GM19351 (cell line): Measurements from ENCODE around the gene BLNK.

ENCODE experiments used
- ATAC-seq: cut with Tn5 transposase; IDR thresholded peaks from one replicate; pipeline ENCODE4 v1.9.1; 2021; ENCODE audit warnings: mild to moderate bottlenecking, moderate library complexity; ENCODE audit not compliant: unreplicated experiment

The BLNK gene

DNA sequence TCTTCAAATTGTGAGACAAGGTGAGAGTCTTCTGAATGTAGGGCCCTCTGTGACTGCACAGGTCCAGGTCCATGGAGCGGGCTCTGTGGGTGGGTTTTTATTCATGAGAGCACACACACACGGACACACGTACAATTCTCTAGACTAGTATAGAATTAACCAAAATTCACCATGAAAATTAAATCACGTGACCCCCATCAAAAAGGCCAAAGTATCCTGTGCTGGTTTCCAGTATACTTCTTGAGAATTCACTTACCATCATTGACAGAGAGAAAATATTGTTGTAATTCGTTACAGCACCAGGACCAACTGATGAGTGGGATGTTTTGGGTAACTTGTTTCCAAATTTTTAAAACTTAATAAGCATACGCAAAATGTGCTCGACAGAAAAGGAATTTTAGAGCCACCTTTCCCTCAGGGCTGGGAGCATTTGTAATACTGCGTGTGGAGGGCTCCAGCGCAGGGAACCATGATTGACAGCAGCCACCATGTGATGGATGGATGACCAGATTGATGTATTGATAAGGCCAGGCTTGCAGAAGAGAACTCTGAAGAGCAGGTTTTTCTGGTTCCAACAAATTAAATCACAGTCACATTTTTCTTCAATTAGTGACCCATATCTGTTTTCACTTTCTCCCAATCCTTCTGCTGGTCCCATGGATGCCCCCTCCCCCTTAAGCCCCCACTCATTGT lies 18.0 kb upstream of the BLNK start:
- no peak for ATAC-seq

DNA sequence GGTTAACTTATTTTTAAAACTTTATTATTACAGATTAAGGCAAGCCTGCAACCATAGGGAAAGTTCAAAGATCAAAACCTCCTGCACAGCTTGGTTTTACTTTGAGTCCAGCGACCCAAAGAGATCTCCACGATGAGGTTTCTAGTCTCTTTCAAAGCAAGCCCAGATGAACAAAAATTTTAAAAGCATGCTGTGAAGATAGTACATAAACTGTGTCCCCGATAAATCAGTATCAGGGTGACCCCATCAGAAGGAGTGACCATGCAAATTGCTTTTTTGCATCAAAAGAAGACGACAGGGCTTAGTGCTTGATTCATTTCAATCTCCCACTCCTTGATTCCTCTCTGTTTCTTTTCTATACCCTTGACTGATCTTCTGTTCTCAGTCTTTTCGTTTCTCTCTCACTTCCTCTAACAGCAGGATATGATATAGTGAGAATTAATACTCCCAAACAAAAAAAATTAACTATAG lies 16.8 kb upstream of the BLNK start:
- peak; percentile 66 for ATAC-seq

DNA sequence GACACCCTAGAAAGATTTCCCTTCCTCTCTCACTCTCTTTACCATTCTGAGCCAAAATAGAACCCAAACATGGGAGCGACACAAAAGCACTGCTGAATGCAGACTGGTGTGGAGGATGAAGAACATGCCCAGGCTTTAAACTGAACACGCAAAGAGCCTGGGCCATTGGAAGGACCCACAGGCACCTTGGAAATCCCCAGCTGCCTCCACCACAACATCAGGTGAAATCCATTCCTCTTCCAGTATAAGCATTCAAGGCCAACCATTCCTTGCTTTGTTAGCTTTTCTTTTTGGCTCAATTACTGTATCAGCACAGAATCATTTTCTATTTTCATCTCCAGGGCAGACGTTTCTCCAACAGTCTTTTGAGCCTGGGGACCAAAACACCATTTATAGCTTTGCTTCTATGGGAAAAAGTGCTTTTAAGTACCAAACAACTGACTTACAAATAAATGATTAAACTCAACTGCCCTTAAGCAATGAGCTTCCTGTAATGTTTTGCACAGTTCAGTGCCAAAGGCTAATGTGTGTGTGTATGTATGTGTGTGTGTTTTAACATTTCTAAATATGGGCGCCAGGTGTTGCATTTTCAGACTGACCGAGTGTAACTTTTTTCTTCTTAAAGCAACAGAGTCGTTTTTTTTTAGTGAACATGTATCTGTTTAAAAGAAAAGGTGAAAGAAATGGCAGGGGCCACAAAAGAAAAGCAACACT lies 16.2 kb upstream of the BLNK start:
- ATAC-seq = peak; percentile 48

DNA sequence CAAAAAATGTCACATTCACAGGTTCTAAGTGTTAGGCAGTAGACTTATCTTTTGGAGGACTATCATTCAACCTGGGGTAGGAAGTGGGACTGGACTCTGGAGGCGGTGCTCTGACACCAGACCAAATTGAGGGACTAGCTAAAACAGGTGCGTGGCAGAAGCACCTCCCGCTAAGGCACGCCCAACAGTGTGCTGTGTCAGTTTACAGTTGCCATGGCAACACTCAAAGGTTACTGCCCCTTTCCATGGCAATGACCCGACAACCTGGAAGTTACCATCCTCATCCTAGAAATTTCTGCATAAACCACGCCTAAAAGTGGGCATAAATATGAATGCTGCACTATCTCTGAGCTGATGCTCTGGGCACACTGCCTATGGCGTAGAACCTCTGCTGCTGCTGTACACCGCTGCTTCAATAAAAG lies 14.0 kb upstream of the BLNK start:
- no peak for ATAC-seq

DNA sequence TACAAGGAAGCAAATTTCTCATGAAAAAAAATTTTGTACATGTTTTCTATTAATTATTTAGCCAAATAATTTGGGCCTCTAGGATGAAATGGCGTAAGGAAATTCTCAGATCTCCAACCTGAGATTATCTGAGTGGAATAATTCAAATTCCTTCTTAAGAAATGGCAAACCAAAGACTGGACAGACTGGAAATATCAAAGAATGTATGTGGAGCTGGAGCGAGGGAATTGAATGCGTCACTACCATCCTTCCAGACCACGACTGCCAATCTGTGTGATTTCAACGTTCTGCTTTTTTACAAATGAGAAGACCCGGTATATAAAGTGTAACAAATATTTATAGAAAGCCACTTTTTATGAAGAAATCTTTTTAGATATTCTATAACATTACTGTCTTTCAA lies 12.4 kb upstream of the BLNK start:
- ATAC-seq = no peak

DNA sequence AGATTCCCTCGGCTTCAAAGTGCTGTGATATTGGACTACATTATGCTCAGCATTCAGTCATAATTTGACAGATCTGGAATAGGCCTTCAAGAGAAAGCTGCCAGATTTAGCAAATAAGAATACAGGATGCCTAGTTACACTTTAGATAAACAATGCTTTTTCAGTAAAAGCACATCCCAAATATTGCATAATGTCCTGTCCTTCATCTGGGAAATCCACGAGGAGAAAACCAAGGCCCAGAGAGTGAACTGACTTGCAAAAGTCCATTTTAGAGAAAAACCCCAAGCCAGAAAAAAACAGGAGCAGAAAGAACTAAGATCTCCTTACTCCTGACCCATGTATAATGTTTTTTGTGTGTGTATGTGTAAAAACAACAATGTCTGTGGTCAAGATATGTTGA lies 12.0 kb upstream of the BLNK start:
- no peak for ATAC-seq

DNA sequence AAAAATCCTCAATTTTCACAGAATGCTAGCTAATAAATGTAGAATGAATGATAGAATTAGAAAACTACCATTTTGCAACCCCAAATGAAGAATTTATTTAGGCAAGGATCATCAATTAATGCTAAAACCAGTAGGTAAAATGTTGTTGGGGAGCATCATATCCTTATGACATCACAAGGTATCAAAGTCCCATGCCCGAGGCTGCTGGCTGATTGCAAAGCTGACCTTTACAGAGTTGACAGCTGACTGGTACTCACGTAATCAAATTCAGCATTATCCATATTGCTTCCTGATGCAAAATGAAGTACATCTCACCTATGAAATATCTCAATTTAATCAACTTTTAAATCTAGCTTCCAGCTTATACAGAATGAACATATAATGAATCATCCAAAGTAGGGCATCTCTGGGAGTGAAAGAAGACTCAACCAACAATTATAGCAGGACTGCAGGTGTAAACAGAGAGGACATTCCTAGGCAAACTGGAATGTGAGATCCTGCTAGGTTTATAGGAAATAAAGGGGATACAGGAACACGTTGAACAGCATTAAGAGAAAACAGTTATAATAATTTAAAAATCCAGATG lies 10.2 kb upstream of the BLNK start:
- ATAC-seq = no peak

DNA sequence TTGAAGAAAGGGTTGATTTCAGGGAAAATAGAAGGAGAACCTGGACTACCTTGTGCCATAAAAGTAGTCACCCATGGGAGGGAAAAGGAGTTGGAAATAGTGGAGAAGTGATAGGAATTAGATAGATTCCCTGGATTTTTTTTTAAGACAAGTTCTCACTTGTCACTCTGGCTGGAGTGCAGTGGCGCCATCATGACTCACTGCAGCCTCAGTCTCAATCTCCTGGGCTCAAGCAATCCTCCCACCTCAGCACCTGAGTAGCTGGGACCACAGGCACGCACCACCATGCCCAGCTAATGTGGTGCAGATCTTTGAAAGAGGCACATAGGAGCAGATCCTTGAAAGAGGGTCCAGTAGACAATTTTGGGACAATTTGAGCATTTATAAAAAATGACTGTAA lies 9.5 kb upstream of the BLNK start:
- no peak for ATAC-seq

DNA sequence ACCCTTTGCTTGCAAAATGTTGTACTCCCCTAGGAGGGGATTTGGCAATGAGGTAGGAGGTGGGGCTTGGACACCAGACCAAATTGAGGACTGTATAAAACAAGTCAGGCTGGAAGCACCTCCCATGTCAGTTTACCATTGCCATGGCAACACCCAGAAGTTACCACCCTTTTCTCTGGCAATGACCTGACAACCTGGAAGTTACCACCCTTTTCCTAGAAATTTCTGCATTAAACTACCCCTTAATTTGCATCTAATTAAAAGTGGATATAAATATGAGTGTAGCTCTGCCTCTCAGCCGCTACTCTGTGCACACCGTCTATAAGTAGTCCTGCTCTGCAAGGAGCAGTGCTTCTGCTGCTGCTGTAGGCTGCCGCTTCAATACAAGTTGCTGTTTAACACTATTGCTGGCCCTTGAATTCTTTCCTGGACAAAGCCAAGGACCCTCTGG lies 7.8 kb upstream of the BLNK start:
- ATAC-seq = no peak

DNA sequence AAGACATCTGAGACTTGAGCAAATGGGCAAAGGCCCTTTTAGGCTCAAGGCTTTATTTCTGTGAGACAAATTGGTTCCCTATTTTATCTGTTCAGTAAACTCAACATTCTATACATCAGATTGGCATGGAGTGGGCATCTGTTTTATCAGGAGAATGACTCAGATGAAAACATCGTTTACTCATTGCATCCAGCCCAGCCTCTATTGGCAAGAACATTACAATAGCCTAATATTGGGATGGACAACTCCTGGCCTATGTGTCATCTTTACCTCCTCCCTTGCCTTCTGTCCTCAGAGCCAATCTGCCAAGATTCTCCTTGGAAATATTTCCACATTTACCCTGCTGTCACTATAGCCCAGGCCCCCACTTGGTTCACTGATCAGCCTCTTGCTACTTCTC lies 5.5 kb upstream of the BLNK start:
- no peak for ATAC-seq

DNA sequence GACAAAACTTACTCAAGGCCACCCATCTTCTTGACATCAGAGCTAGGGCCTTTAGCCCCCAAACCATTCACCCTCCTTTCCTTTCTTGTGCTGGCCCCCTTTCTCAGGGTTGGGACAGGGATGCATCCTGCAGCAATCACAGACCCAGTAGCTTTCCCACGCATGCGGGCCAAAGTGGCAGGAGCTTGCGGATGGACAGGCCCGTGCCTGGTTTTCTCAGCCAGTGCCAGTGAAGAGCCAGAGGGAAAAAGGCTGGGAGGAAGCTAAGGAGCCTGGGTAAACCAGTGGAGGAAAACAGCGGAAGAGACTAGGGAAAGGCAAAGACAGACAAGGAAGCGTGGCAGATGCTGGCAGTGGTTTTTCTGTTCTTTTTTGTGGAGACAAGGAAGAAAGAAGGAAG lies 5.1 kb upstream of the BLNK start:
- ATAC-seq = no peak

DNA sequence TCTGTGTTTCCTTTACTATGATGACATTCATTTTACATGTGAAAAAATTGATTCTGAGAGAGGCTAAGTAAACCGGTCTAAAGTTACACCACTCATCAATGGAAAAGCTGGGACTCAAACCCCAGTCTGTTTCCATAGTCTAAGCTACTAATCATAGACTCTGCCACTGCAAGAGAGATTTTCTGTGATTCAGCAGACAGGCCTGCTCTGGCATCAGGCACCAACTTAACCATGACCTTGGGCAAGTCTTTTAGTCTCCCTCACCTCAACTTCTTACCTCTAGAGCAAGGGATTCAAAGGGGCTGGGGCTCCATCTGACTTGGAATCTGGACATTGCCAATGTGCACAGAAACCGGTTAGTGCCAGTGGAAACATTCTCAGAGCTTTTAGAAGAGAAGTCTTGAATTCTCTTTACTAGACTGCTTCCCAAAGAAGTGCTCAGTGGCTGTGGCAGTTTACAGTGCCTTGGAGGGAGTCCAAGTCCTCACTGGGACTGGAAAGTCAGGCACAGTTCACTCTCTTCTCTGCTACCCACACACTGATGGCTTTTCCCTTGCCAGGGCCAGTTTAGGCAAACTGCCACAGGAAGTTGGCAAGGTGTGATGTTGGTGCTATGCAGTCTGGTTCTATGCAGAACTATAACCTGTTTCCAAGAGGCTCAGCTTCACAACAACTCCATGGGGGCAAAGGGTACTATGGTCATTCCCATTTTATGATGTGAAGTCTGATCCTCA lies 4.5 kb upstream of the BLNK start:
- no peak for ATAC-seq

DNA sequence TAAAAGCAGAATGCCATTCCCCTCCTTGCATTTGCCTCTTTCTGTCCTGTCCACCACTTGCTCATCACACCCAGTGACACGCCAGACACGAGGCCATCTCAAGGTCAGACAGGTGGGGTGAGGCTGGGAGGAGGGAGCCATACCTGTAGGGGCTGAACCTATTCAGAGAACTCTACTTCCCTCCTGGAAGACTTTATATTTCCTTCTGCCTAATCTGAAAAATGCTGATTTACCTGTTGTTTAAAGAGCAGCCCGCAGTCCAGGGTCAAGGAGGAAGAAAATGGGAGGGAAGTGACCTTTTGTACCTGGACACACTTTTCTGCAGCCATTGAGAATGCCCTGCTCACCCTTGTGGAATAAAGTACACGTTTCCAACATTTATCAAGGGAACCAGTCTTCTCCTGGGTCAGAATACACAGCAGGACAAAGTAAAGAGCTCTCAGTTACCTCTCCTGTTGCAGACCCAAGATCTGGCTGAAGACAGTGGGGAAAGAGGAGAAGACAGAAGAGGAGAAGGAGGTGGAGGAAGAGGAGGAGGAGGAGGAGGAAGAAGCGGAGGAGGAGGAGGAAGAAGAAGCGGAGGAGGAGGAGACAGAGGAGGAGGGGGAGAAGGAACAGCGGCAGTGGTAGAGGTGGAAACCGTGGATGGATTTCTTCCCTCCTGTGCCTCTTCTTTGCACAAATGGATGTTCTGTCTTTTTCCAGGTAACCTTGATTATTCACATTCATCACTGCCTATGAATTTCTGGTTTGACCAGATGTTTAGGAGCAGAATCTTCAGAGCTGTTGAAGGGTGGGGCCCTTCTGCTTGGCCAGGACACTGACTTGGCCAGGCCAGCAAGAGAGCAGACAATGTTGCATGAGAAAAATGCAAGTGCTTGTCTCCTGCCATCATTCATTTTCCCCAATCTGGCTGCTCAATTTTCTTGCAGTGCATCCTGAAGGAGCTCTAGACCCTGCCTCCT lies 1.2 kb upstream of the BLNK start:
- no peak for ATAC-seq

DNA sequence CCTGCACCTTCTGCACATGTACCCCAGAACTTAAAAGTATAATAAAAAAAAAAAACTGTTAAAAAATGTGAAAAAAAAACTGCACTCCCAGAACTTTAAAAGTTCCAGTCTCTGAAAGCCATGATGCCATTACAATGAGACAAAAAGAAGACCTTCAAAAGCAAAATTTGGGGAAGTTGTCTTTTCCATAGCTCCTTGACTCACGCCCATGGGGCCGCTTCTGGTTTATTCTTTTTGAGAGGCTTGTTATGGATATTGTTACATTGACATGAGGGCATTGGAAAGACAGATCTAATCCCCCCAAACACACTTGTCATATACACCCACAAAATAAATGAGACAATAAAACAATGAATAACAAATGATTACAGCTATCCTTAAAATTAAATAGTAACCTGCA lies 798 bp downstream of the BLNK start:
- no peak for ATAC-seq

DNA sequence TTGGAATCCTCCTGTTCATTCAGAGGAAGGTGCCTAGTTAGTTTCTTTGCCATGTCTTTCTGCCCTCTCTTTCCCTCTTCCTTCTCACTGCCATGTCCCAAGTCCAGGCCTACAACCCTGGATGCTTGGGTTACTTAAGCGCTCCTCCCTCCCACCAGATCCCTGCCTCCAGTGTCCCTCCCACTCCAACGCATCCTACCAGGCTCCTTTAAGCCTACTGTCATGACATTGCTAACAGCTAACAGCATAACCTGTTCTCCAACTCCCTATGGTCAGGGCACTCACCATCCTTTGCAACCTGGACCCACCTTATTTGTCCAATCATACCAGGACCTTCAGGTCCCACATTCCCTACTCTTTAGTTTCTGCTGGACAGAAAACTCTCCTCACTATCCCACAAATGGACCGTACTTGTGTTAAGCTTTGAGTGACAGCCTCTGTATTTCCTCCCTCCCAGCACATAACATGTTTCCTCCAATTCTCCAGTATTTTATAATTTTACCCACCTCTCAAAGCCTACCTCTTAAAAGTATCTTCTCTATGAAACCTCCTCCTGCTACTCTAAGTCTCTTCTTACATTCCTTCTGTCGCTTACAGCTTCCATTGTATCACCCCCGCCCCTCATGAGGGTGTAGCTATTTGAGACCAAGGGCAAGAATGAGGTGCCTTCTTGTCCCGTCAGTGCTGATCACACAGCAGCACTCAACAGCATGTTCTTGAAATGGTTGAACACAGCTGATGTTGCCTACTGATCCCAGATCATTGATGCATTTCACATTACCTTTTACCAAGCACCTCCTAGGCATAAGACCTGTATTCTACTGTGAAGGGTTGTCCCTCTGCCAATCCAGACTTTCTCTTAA lies 1.7 kb downstream of the BLNK start:
- no peak for ATAC-seq

DNA sequence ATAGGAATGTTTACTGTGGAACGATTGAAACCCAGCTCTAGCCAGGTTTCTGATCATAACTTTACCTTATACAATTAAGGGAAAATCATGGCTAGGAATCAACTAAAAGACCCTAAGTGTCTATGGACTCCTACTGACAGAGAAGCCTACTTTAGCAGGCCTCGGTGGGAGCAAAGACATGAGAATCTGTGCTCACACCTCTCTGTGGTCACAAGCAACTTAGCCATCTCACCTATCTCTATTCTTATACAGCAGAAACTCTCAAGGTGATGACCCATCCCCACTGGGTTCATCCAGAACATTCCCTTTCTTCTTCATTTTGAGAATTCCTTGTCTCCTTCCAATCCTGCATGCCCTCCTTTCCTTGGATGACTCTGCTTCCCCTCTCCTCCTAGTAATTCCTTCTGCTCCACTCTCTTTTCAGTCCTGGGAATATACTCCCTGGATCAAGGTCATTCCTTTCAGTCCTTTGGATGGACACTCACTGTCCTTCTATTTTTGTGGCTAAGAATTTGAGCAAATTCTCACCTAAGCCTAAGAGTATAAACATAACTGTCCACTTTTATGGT lies 2.9 kb downstream of the BLNK start:
- ATAC-seq = no peak

DNA sequence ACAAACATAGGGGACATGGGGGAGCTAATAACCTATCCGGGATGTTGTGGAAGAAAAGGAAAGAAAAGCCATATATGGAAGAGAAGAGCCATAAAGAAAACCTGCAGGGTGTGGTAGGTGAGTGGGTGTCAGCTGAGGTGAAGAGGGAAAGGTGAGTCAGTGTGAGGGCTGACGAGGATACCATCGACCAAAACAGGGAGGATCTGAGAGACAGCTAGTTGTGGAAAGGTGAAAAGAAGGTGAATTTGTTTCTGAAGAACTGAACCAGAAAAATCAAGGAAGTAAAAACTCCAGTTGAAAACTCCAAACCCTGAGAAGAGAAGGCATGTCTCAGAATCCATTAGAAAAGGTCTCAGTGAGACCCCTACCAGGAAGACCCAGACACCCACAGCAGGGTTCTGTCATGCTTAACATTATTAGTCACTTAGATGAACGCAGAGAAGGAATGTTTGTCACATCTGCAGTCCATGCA lies 4.1 kb downstream of the BLNK start:
- no peak for ATAC-seq

DNA sequence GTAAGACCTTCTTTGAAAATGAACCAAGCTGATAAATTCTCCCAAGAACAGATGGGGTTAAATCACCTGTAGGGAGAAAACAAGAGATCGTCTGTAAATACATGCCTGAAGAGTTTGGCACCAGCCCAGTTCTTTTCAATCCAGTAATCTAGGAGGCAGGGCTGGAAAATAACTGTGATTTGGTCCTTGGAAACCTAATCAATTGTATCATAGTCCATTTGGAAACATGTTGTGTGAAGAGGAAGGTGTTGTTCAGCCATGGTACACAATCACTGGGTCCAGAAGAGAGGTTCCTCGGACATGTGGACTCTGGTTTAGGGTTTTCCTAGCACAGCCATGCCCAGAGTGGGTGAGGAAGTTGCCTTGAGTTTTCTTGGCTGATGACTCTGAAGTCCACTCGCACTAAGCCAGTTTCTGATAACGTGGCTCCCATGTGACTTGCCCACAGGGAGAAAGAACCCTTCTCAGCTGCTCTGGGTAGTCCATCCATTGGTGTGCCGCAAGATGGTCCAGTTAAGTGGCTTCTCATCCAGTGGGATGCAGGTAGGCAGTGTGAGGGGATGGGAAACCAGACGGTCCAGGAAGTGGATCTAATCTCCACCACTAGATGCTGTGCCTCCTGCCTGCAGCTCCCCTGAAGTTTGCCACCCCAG lies 5.1 kb downstream of the BLNK start:
- ATAC-seq = no peak
